Esophagus muscularis mucosa (tissue), 4 donors: ENCODE data around the gene DYNLRB1. TPM values are rescaled to one million over a fixed set of nuclear protein-coding genes. Genes with fewer than 3 reads are reported as not detected.

Experiments used
- DNase-seq: peaks from one replicate; pipeline ENCODE4 v3.0.0-alpha.2; 2017; ENCODE audit errors: extremely low spot score
- H3K27ac ChIP-seq, 4 donors: fragments of 200-600 bp; sonication (generic); replicated peaks in 1 of 4; 1 replicate in 3 of 4; 2 replicates in 1 of 4; pipeline ENCODE4 v1.5.1; 2016 to 2019; ENCODE audit warnings: mild to moderate bottlenecking in 1 of 4
- H3K27me3 ChIP-seq, 4 donors: fragments of 200-600 bp; sonication (generic); one replicate each; pipeline versions ENCODE4 v1.5.1 to v1.6.0; 2016 to 2019
- H3K36me3 ChIP-seq, 4 donors: fragments of 200-600 bp; sonication (generic); one replicate each; pipeline ENCODE4 v1.5.1; 2016 to 2019
- H3K4me1 ChIP-seq, 4 donors: fragments of 200-600 bp; sonication (generic); one replicate each; pipeline ENCODE4 v1.5.1; 2016 to 2019
- H3K4me3 ChIP-seq, 4 donors: fragments of 200-600 bp; sonication (generic); 1 replicate in 2 of 4; 2 replicates in 2 of 4; pipeline ENCODE4 v1.5.1; 2016 to 2019; ENCODE audit warnings: mild to moderate bottlenecking in 4 of 4, moderate library complexity in 1 of 4
- H3K9me3 ChIP-seq, 4 donors: fragments of 200-600 bp; sonication (generic); 1 replicate in 3 of 4; 2 replicates in 1 of 4; pipeline ENCODE4 v1.5.1; 2016 to 2019
- CTCF ChIP-seq, 3 experiments: fragments of 200-600 bp in 2 of 3; fragments of 450-650 bp in 1 of 3; sonication (generic) in 2 of 3; IDR thresholded peaks; one replicate each; pipeline ENCODE4 v1.5.1; 2017 to 2019; ENCODE audit warnings: antibody characterized with exemption in 3 of 3, mild to moderate bottlenecking in 2 of 3, moderate library complexity in 1 of 3
- EP300 ChIP-seq: sonication (generic); formaldehyde crosslinking; IDR thresholded peaks from one replicate; pipeline ENCODE4 v1.6.1; 2017; ENCODE audit warnings: antibody characterized with exemption
- POLR2A ChIP-seq: fragments of 450-650 bp; IDR thresholded peaks from one replicate; pipeline ENCODE4 v1.6.1; 2017; ENCODE audit warnings: antibody characterized with exemption, moderate library complexity, mild to moderate bottlenecking, low read depth
- POLR2AphosphoS5 ChIP-seq, 2 donors: sonication (generic); formaldehyde crosslinking; IDR thresholded peaks; one replicate each; pipeline ENCODE4 v1.6.1; 2017; ENCODE audit warnings: antibody characterized with exemption in 2 of 2
- WGBS: methylation state at CpG from one replicate; pipeline ENCODE4 v1.1.5; 2018; 5-methylcytosine and 5-hydroxymethylcytosine counted together
- intact Hi-C: fragments of 100-400 bp; cut with DNase I; formaldehyde crosslinking; loops from one replicate; pipeline ENCODE4 v1.15.1; 2023
- total RNA-seq, 4 donors: library from RNA; depleted of rRNA; stranded (reverse); fragments of >200 nt; gene quantifications; one replicate each; pipeline versions ENCODE4 v1.1.0 to v1.2.1, GENCODE V29; 2016

Gene DYNLRB1
- total RNA-seq, 4 donors from 2014 or later, result 152 to 252 (median 191) TPM

DNA sequence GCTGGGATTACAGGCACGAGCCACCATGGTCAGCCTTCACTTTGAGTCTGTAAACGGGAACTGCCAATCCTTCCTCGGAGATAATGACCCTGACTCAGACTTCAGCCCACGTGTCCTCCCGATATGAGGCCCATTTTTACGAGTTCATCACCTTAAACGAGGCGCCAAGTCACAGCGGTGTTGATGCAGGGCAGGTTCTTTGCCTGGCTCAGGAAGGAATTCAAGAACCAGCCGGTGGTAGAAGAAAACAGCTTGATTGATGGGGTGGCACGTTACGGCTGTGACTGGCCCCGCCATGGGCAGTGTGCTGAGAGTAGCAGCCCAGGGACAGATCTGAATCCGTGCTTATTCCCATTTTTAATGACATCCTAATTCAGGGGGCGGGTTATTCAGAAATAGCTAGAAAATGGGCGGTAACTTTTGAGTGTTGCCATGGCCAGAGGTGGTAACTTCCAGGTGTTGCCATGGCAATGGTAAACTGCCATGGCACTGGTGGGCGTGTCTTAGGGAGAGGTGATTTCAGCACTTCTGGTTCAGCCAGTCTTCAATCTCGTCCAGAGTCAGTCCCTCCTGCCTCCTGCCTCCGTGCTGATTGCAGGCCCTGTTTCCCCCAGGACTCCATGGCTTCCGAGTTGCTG, 33.2 kb downstream of the DYNLRB1 start:
- intact Hi-C loops, result no loop called here
- H3K36me3 ChIP-seq, result no peaks in the 10 kb centered on the region
- H3K27ac ChIP-seq, result no peak overlapping the region
- no peaks in the 10 kb centered on the region for H3K9me3 ChIP-seq
- peaks cover 4 to 13% (median 9%) of the 10 kb centered on the region in 4 donors for H3K4me1 ChIP-seq
- 66% methylated on average over 20 of the region's 20 CpGs for WGBS
- TF ChIP-seq EP300 (no peak), CTCF (IDR thresholded peaks at IDR 0.05) (no peak), POLR2AphosphoS5 (IDR thresholded peaks at IDR 0.05) (no peak), POLR2A (no peak)
- H3K4me3 ChIP-seq, result no peak overlapping the region
- DNase-seq, result no peak
- H3K27me3 ChIP-seq, result no peaks in the 10 kb centered on the region

DNA sequence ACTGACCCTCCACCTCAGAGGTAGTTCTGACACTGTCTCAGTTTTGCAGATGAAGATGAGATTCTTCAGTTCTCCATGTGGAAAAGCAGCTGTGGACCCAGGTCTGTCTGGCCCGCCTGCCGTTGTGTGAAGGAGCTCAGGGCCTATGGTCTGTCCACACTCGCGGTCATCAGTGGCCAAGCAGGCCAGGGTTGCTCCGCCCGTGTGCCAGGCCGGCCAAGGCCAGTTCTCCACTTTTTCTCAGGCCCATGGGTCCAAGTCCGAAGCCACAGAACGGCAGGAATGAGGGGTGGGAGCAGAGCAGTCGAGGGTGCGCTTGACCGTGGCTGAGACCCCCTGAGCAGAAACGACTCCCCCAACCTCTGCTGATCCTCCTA, 33.7 kb downstream of the DYNLRB1 start:
- no peak for DNase-seq
- Histone ChIP-seq H3K27ac (no peak overlapping the region), H3K4me3 (no peak overlapping the region), H3K4me1 (peaks cover 0 to 10% (median 9%) of the 10 kb centered on the region in 4 donors), H3K27me3 (no peaks in the 10 kb centered on the region), H3K36me3 (no peaks in the 10 kb centered on the region), H3K9me3 (no peaks in the 10 kb centered on the region)
- 96% methylated on average over 13 of the region's 13 CpGs for WGBS
- intact Hi-C loops, result no loop called here
- no peak for TF ChIP-seq POLR2A
- no peak for TF ChIP-seq EP300

DNA sequence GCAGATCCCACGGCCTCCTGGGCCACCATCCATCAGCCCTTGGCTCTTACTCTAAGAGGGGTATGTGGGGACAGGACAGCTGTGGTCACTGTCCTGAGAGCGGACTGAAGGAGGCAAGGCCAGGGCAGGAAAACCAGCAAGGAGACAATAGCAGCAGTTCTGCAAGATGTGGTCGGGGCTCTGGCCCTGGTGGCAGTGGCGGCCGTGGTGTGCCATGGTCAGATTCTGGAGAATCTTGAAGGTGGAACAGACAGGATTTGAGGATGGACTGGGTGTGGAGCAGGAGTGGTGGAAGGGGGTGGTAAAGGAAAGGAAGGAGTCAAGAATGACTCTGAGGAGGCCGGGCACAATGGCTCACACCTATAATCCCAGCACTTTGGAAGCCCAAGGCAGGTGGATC, 36.3 kb downstream of the DYNLRB1 start:
- Histone ChIP-seq H3K9me3 (no peaks in the 10 kb centered on the region), H3K27me3 (no peaks in the 10 kb centered on the region), H3K36me3 (no peaks in the 10 kb centered on the region), H3K4me3 (no peak overlapping the region), H3K4me1 (peaks cover 6 to 13% (median 10%) of the 10 kb centered on the region in 4 donors), H3K27ac (no peak overlapping the region)
- TF ChIP-seq POLR2A (no peak), EP300 (no peak), POLR2AphosphoS5 (IDR thresholded peaks at IDR 0.05) (no peak), CTCF (IDR thresholded peaks at IDR 0.05) (no peak)
- 93% methylated on average over 6 of the region's 6 CpGs for WGBS
- intact Hi-C loops, result no loop called here
- DNase-seq, result no peak

- Histone ChIP-seq H3K4me1 (peaks cover 11 to 20% (median 17%) of the 10 kb centered on the region in 4 donors), H3K36me3 (no peaks in the 10 kb centered on the region), H3K27ac (peak overlapping the region in 3 of 4 donors; percentile 8 to 55 (median 35)), H3K27me3 (peaks cover 0 to 3% (median 0%) of the 10 kb centered on the region in 4 donors), H3K9me3 (no peaks in the 10 kb centered on the region), H3K4me3 (no peak overlapping the region)
- no peak for DNase-seq
- intact Hi-C loops, result no loop called here
- 41% methylated on average over 4 of the region's 4 CpGs for WGBS
- TF ChIP-seq CTCF (IDR thresholded peaks at IDR 0.05), result no peak
- no peak for TF ChIP-seq POLR2A
- no peak for TF ChIP-seq POLR2AphosphoS5 (IDR thresholded peaks at IDR 0.05)
- TF ChIP-seq EP300, result no peak
These were observed 37.2 kb downstream of the DYNLRB1 start for GRCh38 chr20:34553366-34553867.

DNA sequence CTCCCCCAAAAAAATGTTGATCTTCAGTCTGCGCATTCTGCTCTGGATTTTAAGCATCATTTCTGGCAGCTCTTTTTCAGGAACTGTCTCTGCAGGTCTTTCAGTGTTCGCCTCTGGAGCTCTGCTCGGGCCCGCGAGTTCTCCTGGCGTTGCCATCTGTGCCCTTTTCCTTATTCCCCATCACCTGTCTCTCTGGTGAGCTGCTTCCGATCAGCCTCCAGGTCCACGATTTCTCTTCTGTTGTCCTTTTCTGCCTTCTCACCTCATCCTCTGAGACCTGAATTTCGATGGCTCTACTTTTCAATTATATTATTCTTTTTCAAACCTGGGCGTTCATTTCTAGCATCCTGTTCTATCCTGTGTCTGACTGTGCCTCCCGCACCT, 41.7 kb downstream of the DYNLRB1 start:
- DNase-seq, result no peak
- 18% methylated on average over 11 of the region's 11 CpGs for WGBS

More for the DNA sequence above, 41.7 kb downstream of the DYNLRB1 start:
- Histone ChIP-seq H3K9me3 (no peaks in the 10 kb centered on the region), H3K27ac (peak overlapping the region; percentile 97 to 99 (median 99)), H3K4me3 (peak overlapping the region; percentile 78 to 98 (median 90)), H3K27me3 (peaks cover 0 to 3% (median 0%) of the 10 kb centered on the region in 4 donors), H3K36me3 (peaks cover 0 to 15% (median 8%) of the 10 kb centered on the region in 4 donors), H3K4me1 (peaks cover 24 to 31% (median 28%) of the 10 kb centered on the region in 4 donors)
- intact Hi-C loops, result no loop called here
- TF ChIP-seq POLR2A, result no peak
- no peak for TF ChIP-seq POLR2AphosphoS5 (IDR thresholded peaks at IDR 0.05)
- no peak for TF ChIP-seq CTCF (IDR thresholded peaks at IDR 0.05)
- no peak for TF ChIP-seq EP300
